Measurements from ENCODE around the gene WDR83.

WDR83 gene

GRCh38 chr19:12694641-12695040 is 28.0 kb downstream of the WDR83 start:
- POLR2A ChIA-PET, result no interaction called here
- TF ChIP-seq, protein P1, sequence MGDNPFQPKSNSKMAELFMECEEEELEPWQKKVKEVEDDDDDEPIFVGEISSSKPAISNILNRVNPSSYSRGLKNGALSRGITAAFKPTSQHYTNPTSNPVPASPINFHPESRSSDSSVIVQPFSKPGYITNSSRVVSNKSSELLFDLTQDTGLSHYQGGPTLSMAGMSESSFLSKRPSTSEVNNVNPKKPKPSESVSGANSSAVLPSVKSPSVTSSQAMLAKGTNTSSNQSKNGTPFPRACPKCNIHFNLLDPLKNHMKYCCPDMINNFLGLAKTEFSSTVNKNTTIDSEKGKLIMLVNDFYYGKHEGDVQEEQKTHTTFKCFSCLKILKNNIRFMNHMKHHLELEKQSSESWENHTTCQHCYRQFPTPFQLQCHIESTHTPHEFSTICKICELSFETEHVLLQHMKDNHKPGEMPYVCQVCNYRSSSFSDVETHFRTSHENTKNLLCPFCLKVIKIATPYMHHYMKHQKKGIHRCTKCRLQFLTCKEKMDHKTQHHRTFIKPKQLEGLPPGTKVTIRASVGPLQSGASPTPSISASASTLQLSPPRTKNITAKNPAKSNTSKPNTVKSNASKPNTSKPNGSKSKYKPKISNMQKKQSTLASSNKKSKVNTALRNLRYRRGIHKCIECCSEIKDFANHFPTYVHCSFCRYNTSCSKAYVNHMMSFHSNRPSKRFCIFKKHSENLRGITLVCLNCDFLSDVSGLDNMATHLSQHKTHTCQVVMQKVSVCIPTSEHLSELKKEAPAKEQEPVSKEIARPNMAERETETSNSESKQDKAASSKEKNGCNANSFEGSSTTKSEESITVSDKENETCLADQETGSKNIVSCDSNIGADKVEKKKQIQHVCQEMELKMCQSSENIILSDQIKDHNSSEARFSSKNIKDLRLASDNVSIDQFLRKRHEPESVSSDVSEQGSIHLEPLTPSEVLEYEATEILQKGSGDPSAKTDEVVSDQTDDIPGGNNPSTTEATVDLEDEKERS (tag by site-specific recombination; IDR thresholded peaks at IDR 0.05), result no peak
- no peak for TF ChIP-seq ZNF510 (tag by site-specific recombination; IDR thresholded peaks at IDR 0.05; ENCODE audit: insufficient replicate concordance)
- H3K36me3 ChIP-seq (ENCODE audit: control insufficient read depth in 2 of 2, insufficient read depth in 1 of 2, low read length in 2 of 2), result peaks cover 12 to 37% of the 10 kb centered on the region in 2 experiments
- no peaks in the 10 kb centered on the region for H3K9me3 ChIP-seq (ENCODE audit: control insufficient read depth, insufficient read depth, low read depth, low read length)
- CTCF ChIA-PET, result no interaction called here
- H3K4me3 ChIP-seq (ENCODE audit: low read depth, low read length), result no peak overlapping the region
- no peaks in the 10 kb centered on the region for H3K4me1 ChIP-seq (ENCODE audit: control insufficient read depth, insufficient read depth, low read length)
- H3K27ac ChIP-seq (ENCODE audit: extremely low read depth, low read depth, low read length), result no peak overlapping the region

GRCh38 chr19:12695096-12695495 is 28.5 kb downstream of the WDR83 start:
- Histone ChIP-seq H3K36me3 (ENCODE audit: control insufficient read depth in 2 of 2, insufficient read depth in 1 of 2, low read length in 2 of 2) (peaks cover 12 to 39% of the 10 kb centered on the region in 2 experiments), H3K27ac (ENCODE audit: extremely low read depth, low read depth, low read length) (no peak overlapping the region), H3K9me3 (ENCODE audit: control insufficient read depth, insufficient read depth, low read depth, low read length) (no peaks in the 10 kb centered on the region), H3K4me3 (ENCODE audit: low read depth, low read length) (no peak overlapping the region), H3K4me1 (ENCODE audit: control insufficient read depth, insufficient read depth, low read length) (no peaks in the 10 kb centered on the region)
- no peak for TF ChIP-seq ZNF558 (tag by site-specific recombination; IDR thresholded peaks at IDR 0.05)
- no peak for TF ChIP-seq ZNF513 (tag by site-specific recombination; IDR thresholded peaks at IDR 0.05)
- no peak for TF ChIP-seq ZNF292 (tag by site-specific recombination; IDR thresholded peaks at IDR 0.05; ENCODE audit: borderline replicate concordance, low read depth)
- TF ChIP-seq, protein P2, sequence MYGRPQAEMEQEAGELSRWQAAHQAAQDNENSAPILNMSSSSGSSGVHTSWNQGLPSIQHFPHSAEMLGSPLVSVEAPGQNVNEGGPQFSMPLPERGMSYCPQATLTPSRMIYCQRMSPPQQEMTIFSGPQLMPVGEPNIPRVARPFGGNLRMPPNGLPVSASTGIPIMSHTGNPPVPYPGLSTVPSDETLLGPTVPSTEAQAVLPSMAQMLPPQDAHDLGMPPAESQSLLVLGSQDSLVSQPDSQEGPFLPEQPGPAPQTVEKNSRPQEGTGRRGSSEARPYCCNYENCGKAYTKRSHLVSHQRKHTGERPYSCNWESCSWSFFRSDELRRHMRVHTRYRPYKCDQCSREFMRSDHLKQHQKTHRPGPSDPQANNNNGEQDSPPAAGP (tag by site-specific recombination; IDR thresholded peaks at IDR 0.05), result no peak
- no peak for TF ChIP-seq ZNF623 (tag by site-specific recombination; IDR thresholded peaks at IDR 0.05)
- TF ChIP-seq ZNF133 (tag by site-specific recombination; IDR thresholded peaks at IDR 0.05), result no peak
- no peak for TF ChIP-seq ZNF155 (tag by site-specific recombination; IDR thresholded peaks at IDR 0.05)
- no peak for TF ChIP-seq ZNF112 (tag by site-specific recombination; IDR thresholded peaks at IDR 0.05)
- TF ChIP-seq ZNF629 (tag by site-specific recombination; IDR thresholded peaks at IDR 0.05), result no peak
- TF ChIP-seq ZNF596 (tag by site-specific recombination; IDR thresholded peaks at IDR 0.05), result no peak
- no peak for TF ChIP-seq ZNF571 (tag by site-specific recombination; IDR thresholded peaks at IDR 0.05)
- ChIA-PET POLR2A (interaction anchor here (2.1 kb wide), 1 partner anchor 11 kb away, joined by 6 read pairs; no protein-coding TSS in a partner anchor), CTCF (interaction anchor here (0.5 to 0.6 kb wide), 2 partner anchors 111 to 189 kb away, joined by 3 to 5 read pairs; partner anchors contain the start of gene RNASEH2A)

- TF ChIP-seq SCRT2 (tag by site-specific recombination; IDR thresholded peaks at IDR 0.05) (peak; percentile 75), ZNF529 (tag by site-specific recombination; IDR thresholded peaks at IDR 0.05; ENCODE audit: insufficient replicate concordance) (no peak), GLIS1 (tag by site-specific recombination; IDR thresholded peaks at IDR 0.05) (no peak), ZNF473 (tag by site-specific recombination; IDR thresholded peaks at IDR 0.05) (no peak)
- H3K27ac ChIP-seq (ENCODE audit: extremely low read depth, low read depth, low read length), result no peak overlapping the region
Measured at GRCh38 chr19:12695514-12695913, 28.9 kb downstream of the WDR83 start.

More at GRCh38 chr19:12695514-12695913, 28.9 kb downstream of the WDR83 start:
- Histone ChIP-seq H3K9me3 (ENCODE audit: control insufficient read depth, insufficient read depth, low read depth, low read length) (no peaks in the 10 kb centered on the region), H3K4me3 (ENCODE audit: low read depth, low read length) (peak overlapping the region; percentile 84), H3K36me3 (ENCODE audit: control insufficient read depth in 2 of 2, insufficient read depth in 1 of 2, low read length in 2 of 2) (peaks cover 12 to 43% of the 10 kb centered on the region in 2 experiments), H3K4me1 (ENCODE audit: control insufficient read depth, insufficient read depth, low read length) (no peaks in the 10 kb centered on the region)
- POLR2A ChIA-PET, result interaction anchor here (2.1 to 2.7 kb wide), 2 partner anchors 11 to 27 kb away, joined by 6 to 19 read pairs; partner anchors contain the start of gene TNPO2
- CTCF ChIA-PET, result interaction anchor here (0.5 to 0.8 kb wide), 3 partner anchors 81 to 189 kb away, joined by 3 to 5 read pairs (median 3); partner anchors contain the start of gene RNASEH2A

Measured in HEK293 (cell line).